HG03097 (cell line): ENCODE results near the gene PALB2.

Experiments
- ATAC-seq: cut with Tn5 transposase; IDR thresholded peaks from one replicate; pipeline ENCODE4 v1.9.1; 2021; ENCODE audit not compliant: unreplicated experiment, low FRiP score

Gene PALB2

GRCh38 chr16:23640931-23641765 is at the start of gene PALB2, which contains the start of gene DCTN5:
Gene PALB2, minus strand, starts transcription at chr16:23641310. Its CDS starts 153 bp downstream, at chr16:23641157.
Gene DCTN5, plus strand, starts transcription at chr16:23641466. Its CDS starts 77 bp downstream, at chr16:23641543.
- peak; percentile 96 for ATAC-seq

- ATAC-seq: no peak
Measured at GRCh38 chr16:23689442-23690187, 48.5 kb upstream of the PALB2 start.

- ATAC-seq: no peak
Measured at GRCh38 chr16:23687034-23687808, 46.1 kb upstream of the PALB2 start.

GRCh38 chr16:23683487-23683886 is 42.4 kb upstream of the PALB2 start:
- ATAC-seq: no peak

- no peak for ATAC-seq
Measured at GRCh38 chr16:23682181-23682580, 41.1 kb upstream of the PALB2 start.

DNA sequence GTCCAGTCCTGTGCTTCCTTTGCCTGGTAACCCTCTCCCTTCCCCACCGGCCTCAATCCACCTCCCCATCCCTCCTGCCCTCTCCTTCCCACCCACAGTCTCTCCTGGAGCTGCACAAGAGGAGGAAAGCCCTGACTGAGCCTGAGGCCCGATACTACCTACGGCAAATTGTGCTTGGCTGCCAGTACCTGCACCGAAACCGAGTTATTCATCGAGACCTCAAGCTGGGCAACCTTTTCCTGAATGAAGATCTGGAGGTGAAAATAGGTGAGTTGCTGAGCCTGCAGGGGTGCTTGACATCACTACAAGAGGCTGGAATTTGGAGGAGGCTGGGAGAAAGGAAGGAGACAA is 38.9 kb upstream of the PALB2 start:
- ATAC-seq: no peak

- no peak for ATAC-seq
Measured at GRCh38 chr16:23679274-23679985, 38.3 kb upstream of the PALB2 start.

DNA sequence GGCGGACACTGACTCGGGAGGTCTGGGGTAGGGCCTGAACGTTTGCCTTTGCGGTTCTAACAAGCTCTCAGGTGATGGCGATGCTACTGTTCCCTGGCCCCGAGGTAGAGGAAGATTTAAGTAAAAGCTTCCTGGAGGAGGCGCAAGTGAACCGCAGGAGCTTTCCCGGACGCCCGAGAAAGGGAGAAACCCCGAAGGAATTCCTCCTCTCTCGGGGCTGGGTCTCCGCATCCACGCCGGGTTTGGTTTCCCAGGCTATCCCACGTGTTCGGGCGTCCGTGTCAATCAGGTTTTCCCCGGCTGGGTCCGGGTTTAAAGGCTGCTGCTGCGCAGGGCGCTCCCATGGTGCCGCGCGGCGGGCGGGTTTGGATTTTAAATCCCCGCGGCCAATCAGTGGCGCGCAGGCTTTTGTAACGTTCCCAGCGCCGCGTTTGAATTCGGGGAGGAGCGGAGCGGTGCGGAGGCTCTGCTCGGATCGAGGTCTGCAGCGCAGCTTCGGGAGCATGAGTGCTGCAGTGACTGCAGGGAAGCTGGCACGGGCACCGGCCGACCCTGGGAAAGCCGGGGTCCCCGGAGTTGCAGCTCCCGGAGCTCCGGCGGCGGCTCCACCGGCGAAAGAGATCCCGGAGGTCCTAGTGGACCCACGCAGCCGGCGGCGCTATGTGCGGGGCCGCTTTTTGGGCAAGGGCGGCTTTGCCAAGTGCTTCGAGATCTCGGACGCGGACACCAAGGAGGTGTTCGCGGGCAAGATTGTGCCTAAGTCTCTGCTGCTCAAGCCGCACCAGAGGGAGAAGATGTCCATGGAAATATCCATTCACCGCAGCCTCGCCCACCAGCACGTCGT is 37.5 kb upstream of the PALB2 start, which contains the start of gene PLK1:
TSS of gene PLK1 (plus strand) at position 460 of the 844 bp plus-strand sequence. CDS start at position 504, 44 bp downstream.
- ATAC-seq: peak; percentile 77

DNA sequence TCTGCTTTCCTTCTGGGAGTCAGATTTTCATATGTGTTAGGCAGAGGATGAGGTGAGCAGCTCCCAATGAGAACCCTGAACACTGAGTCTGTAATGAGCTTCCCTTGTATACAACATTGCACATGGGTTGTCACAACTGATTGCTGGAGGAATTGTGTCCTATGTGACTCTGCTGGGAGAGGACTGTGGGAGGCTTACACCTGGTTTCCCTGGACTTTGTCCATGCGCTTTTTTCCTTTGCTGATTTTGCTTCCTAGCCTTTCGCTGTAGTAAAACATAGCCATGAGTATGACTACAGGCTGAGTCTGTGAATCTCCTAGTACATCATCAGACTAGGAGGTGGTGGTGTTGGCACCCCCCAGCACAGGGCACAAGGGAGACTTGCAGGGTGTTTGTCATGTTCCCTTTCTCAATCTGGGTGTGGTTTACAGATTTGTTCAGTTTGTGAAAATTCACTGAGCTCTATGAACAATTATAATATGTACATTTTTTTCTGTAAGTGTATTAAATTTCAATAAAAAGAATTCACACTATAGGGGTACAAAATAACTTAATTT is 35.9 kb upstream of the PALB2 start:
- ATAC-seq: no peak

DNA sequence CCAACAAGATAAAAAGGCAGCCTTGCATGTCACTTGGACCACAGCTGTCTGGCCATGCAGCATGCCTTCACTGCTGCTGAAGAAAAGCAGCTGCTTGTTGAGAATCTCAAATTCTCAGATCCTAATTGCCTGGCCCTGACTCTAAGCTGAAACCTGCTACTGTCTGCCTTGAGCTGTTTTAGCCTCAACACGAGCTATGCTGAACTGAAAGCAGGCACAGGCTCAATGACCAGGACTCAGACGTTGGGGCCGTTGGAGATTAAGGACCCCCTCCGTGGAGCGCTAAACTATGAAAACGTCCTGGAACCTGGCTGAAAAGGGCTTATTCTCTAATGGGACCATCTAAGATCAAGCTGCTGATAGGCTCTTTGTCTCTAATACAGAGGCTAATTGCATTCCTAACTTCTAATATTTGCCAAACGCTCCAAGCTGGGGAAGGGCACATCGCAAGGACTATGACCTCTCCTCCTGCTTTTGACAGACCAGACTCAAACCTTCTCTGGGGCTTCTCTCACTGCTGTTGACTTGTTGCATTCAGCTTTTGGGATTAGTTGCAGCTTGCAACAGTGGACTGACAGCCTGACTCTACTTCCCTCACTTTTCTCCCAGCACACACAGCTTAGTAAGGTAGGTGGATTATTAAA is 33.0 kb upstream of the PALB2 start:
- ATAC-seq: no peak

GRCh38 chr16:23670137-23670776 is 29.1 kb upstream of the PALB2 start:
- ATAC-seq: peak; percentile 78

DNA sequence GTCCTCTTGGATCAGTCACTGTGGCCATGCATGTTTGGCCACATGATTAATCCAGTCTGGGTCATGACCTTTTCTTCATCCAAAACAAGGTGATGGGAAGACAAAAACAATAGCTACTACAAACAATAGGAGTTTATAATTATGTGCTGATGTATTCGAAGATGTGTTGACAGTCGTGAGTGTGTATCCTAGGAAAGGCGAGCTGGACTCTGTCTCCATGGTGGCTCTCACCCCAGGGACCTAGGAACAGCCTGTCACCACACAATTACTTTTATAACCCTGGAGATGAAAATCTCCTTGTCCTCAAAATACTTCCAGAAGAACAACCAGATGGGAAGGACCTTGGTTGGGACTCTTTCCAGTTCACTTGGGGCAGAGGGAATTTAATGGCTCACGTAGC is 27.8 kb upstream of the PALB2 start:
- ATAC-seq: no peak

- no peak for ATAC-seq
Measured at GRCh38 chr16:23668225-23668624, 27.1 kb upstream of the PALB2 start.

GRCh38 chr16:23667355-23667659 is 26.2 kb upstream of the PALB2 start:
- no peak for ATAC-seq

DNA sequence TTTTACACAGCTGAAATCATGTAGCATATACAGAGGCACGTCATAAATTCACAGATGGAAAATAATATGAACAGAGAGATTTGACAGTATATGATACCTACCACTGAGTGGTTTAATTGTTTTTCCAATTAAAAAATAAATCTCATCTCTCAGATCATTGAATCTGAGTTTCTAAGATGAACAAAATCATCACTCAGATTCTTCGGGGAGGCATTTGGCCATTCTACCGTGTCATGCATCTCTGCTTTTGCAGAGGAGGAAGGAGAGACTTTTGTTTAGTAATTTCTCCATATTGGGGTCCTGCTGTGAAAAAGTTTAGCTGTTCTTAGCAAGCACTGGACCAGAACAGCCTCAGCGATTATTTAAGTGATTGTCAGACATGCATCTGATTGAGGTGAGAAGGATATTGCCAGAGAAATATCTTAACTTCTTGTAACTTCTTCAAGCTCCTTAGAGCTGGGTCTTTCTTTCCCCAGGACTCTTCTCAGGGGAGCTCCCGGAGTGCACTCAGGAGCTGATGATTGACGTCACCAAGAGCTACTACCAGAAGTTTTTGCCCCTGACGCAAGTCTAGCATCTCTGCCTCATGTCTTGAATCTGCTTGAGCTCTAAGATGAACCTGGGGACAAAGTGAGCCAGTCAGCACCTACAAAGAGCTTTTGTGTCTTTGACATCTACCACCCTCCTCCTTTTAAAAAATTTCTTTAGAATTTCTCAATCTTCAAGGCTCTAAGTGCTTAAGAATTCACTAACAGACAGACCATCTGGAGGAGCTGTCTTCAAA is 25.7 kb upstream of the PALB2 start:
- no peak for ATAC-seq

DNA sequence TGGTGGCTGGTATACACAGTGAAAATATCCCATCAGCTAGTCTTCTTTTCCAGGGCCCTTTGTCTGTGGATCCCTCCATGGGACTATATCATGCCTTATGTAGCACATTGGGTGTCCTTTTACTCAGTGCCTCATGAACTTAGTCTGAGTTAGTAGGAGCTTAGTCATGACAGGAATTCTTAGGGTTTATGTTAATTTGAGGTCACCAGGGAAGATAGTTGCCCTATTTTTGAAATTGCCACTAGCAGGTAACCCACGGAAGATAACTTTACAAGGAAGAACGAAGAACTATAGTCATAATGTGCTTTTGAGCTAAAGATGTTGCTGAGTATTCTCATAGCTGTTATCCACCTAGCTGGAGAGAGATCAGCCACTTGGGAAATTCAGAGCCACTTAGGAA is 22.8 kb upstream of the PALB2 start:
- ATAC-seq: no peak

DNA sequence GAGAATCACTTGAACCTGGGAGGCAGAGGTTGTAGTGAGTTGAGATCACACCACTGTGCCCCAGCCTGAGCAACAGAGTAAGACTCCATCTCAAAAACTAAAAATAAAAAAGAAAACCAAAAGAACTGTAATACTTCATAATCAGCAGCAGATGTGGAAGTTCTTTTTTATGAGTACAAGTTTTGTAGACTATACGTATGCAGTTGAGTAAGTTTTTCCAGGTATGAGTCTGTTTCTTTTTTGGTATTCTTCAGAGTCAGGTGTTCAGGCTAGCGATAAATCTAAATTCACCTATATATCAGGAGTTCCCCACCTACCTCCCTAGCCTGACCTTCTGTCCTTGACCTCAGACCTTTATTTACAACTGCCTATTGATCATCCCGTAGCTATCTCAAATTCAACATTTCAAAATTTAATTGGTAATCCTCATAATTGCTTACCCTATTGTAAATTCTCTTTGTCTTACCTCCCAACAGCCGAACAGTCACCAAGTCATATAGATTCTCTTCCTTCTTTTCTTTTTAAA is 10.9 kb upstream of the PALB2 start:
- no peak for ATAC-seq
